IMR-90 (cell line): Measurements from ENCODE around the gene IL16. TPM values are rescaled to one million over a fixed set of nuclear protein-coding genes. Genes with fewer than 3 reads are reported as not detected.

Source experiments
- ATAC-seq: fragments of 200-7000 bp; cut with Tn5 transposase; 2 replicates; pipeline ENCODE4 v1.9.1; 2020; ENCODE audit warnings: low read depth, mild to moderate bottlenecking, moderate library complexity
- BruUV-seq: library from RNA; stranded (reverse); fragments of 400-500 nt; replicated peaks from 2 replicates; lab custom pipeline; 2021; lab: Mats Ljungman, UMichigan
- CTCF ChIA-PET: fragments of 300-600 bp; formaldehyde crosslinking; extraction: SDS; loops from one replicate; lab custom pipeline; 2021; ENCODE audit warnings: antibody characterized with exemption; lab: Yijun Ruan, JAX
- POLR2A ChIA-PET: fragments of 300-600 bp; sonication (Branson Sonifier 250); formaldehyde crosslinking; loops from one replicate; lab custom pipeline; 2022; ENCODE audit warnings: antibody characterized with exemption; ENCODE audit not compliant: unreplicated experiment; lab: Charles Lee
- DNase-seq: peaks from one replicate; pipeline ENCODE4 v3.0.0; 2013
- H2AFZ ChIP-seq: replicated peaks from 2 replicates; pipeline ENCODE3; 2013; ENCODE audit warnings: low read length, mild to moderate bottlenecking; ENCODE audit not compliant: poor library complexity
- H2AK5ac ChIP-seq: 2 replicates; pipeline ENCODE4 v1.6.1; 2013; ENCODE audit warnings: low read depth, low read length, inconsistent platforms
- H2AK9ac ChIP-seq: replicated peaks from 2 replicates; pipeline ENCODE3; 2013; ENCODE audit warnings: mild to moderate bottlenecking, low read depth, low read length, moderate library complexity; ENCODE audit not compliant: poor library complexity
- H2BK120ac ChIP-seq: 2 replicates; pipeline ENCODE4 v1.6.1; 2013; ENCODE audit warnings: low read depth, low read length, inconsistent platforms
- H2BK15ac ChIP-seq: 3 replicates; pipeline ENCODE4 v1.6.1; 2013; ENCODE audit warnings: low read depth, low read length, inconsistent platforms
- H2BK20ac ChIP-seq: 2 replicates; pipeline ENCODE4 v1.6.1; 2013; ENCODE audit warnings: low read depth, mild to moderate bottlenecking, inconsistent platforms, low read length, moderate library complexity
- H2BK5ac ChIP-seq: 2 replicates; pipeline ENCODE4 v1.6.1; 2013; ENCODE audit warnings: mild to moderate bottlenecking, low read depth, low read length, inconsistent platforms; ENCODE audit not compliant: poor library complexity, severe bottlenecking
- H3K14ac ChIP-seq: replicated peaks from 2 replicates; pipeline ENCODE4 v1.6.1; 2013; ENCODE audit warnings: low read depth, low read length, inconsistent platforms
- H3K18ac ChIP-seq: 2 replicates; pipeline ENCODE4 v1.6.1; 2013; ENCODE audit warnings: low read depth, low read length, control low read depth
- H3K23ac ChIP-seq: 2 replicates; pipeline ENCODE4 v1.6.1; 2013; ENCODE audit warnings: low read depth, low read length, inconsistent platforms
- H3K27ac ChIP-seq: 2 replicates; pipeline ENCODE4 v1.5.1; 2013; ENCODE audit warnings: mild to moderate bottlenecking, control low read depth, low read length; ENCODE audit not compliant: insufficient read depth
- H3K27me3 ChIP-seq: 2 replicates; pipeline ENCODE4 v1.6.1; 2013; ENCODE audit warnings: low read length; ENCODE audit not compliant: control insufficient read depth, insufficient read depth
- H3K36me3 ChIP-seq: 2 replicates; pipeline ENCODE4 v1.6.1; 2013; ENCODE audit warnings: low read length, mixed read lengths; ENCODE audit not compliant: control insufficient read depth, insufficient read depth
- H3K4ac ChIP-seq: 2 replicates; pipeline ENCODE4 v1.6.1; 2013; ENCODE audit warnings: low read depth, low read length, inconsistent platforms
- H3K4me1 ChIP-seq: 2 replicates; pipeline ENCODE4 v1.6.1; 2013; ENCODE audit warnings: low read length, mixed read lengths; ENCODE audit not compliant: control insufficient read depth, insufficient read depth
- H3K4me2 ChIP-seq: 2 replicates; pipeline ENCODE4 v1.6.1; 2013; ENCODE audit warnings: low read depth, mild to moderate bottlenecking, control low read depth, low read length, moderate library complexity
- H3K4me3 ChIP-seq: 2 replicates; pipeline ENCODE4 v1.5.1; 2013; ENCODE audit warnings: low read depth, mild to moderate bottlenecking, control low read depth, low read length, moderate library complexity; ENCODE audit not compliant: insufficient read depth
- H3K56ac ChIP-seq: 2 replicates; pipeline ENCODE4 v1.6.1; 2013; ENCODE audit warnings: low read length, inconsistent platforms; ENCODE audit not compliant: insufficient read depth; ENCODE audit errors: extremely low read depth
- H3K79me1 ChIP-seq, 2 experiments: 2 replicates each; pipeline ENCODE4 v1.6.1; 2013; ENCODE audit warnings: low read length in 2 of 2, inconsistent platforms in 1 of 2, low read depth in 1 of 2
- H3K9ac ChIP-seq: 2 replicates; pipeline ENCODE4 v1.6.1; 2013; ENCODE audit warnings: low read depth, low read length, control low read depth
- H3K9me1 ChIP-seq: 2 replicates; pipeline ENCODE4 v1.6.1; 2013; ENCODE audit warnings: low read length, inconsistent platforms; ENCODE audit not compliant: insufficient read depth
- H3K9me3 ChIP-seq: 2 replicates; pipeline ENCODE4 v1.6.1; 2013; ENCODE audit warnings: low read length; ENCODE audit not compliant: control insufficient read depth, insufficient read depth
- H4K20me1 ChIP-seq: 2 replicates; pipeline ENCODE4 v1.6.1; 2013; ENCODE audit warnings: low read length, inconsistent platforms; ENCODE audit not compliant: insufficient read depth
- H4K5ac ChIP-seq: 2 replicates; pipeline ENCODE4 v1.6.1; 2013; ENCODE audit warnings: mild to moderate bottlenecking, low read depth, low read length, control low read depth
- H4K8ac ChIP-seq, 2 experiments: 2 replicates each; pipeline ENCODE4 v1.6.1; 2013; ENCODE audit warnings: low read depth in 2 of 2, low read length in 2 of 2, control low read depth in 1 of 2, inconsistent platforms in 1 of 2
- H4K91ac ChIP-seq: 2 replicates; pipeline ENCODE4 v1.6.1; 2013; ENCODE audit warnings: low read depth, low read length, inconsistent platforms; ENCODE audit not compliant: insufficient read depth
- BHLHE40 ChIP-seq: fragments of 150-350 bp; IDR thresholded peaks from 2 replicates; pipeline ENCODE4 v1.6.1; 2016; ENCODE audit warnings: mild to moderate bottlenecking, low read depth, low read length
- CEBPB ChIP-seq: IDR thresholded peaks from 2 replicates; pipeline ENCODE4 v1.6.1; 2012; ENCODE audit warnings: low read depth, low read length, improper control_type of control experiment
- CHD1 ChIP-seq: IDR thresholded peaks from 2 replicates; pipeline ENCODE4 v1.6.1; 2012; ENCODE audit warnings: low read depth, low read length, improper control_type of control experiment
- CTCF ChIP-seq: conservative IDR thresholded peaks from 2 replicates; pipeline ENCODE4 v1.5.1; 2012; ENCODE audit warnings: mild to moderate bottlenecking, low read depth, low read length, improper control_type of control experiment
- ELK1 ChIP-seq: fragments of 150-350 bp; IDR thresholded peaks from 2 replicates; pipeline ENCODE4 v1.6.1; 2016; ENCODE audit warnings: low read depth, mild to moderate bottlenecking, low read length, moderate library complexity, borderline replicate concordance
- FOS ChIP-seq: fragments of 150-350 bp; IDR thresholded peaks from 2 replicates; pipeline ENCODE4 v1.6.1; 2016; ENCODE audit warnings: low read depth, low read length
- MAZ ChIP-seq: IDR thresholded peaks from 2 replicates; pipeline ENCODE4 v1.6.1; 2012; ENCODE audit warnings: low read depth, mild to moderate bottlenecking, low read length, improper control_type of control experiment, moderate library complexity, borderline replicate concordance
- MXI1 ChIP-seq: IDR thresholded peaks from 2 replicates; pipeline ENCODE4 v1.6.1; 2012; ENCODE audit warnings: low read depth, mild to moderate bottlenecking, low read length, moderate library complexity, borderline replicate concordance
- NFE2L2 ChIP-seq: fragments of 150-350 bp; IDR thresholded peaks from 2 replicates; pipeline ENCODE4 v1.6.1; 2016; ENCODE audit warnings: low read depth, mild to moderate bottlenecking, low read length
- RAD21 ChIP-seq: IDR thresholded peaks from 2 replicates; pipeline ENCODE4 v1.6.1; 2012; ENCODE audit warnings: low read length, improper control_type of control experiment
- RCOR1 ChIP-seq: IDR thresholded peaks from 2 replicates; pipeline ENCODE4 v1.6.1; 2012; ENCODE audit warnings: mild to moderate bottlenecking, low read length, improper control_type of control experiment; ENCODE audit not compliant: insufficient replicate concordance
- RFX5 ChIP-seq: IDR thresholded peaks from 2 replicates; pipeline ENCODE4 v1.8.0; 2012; ENCODE audit warnings: low read depth, mild to moderate bottlenecking, low read length, moderate library complexity
- SMC3 ChIP-seq: fragments of 150-350 bp; IDR thresholded peaks from 2 replicates; pipeline ENCODE4 v1.6.1; 2016; ENCODE audit warnings: low read depth, mild to moderate bottlenecking, antibody characterized with exemption, low read length, moderate library complexity
- USF2 ChIP-seq: fragments of 150-350 bp; IDR thresholded peaks from 2 replicates; pipeline ENCODE4 v1.6.1; 2017; ENCODE audit warnings: mild to moderate bottlenecking, antibody characterized with exemption, low read length, low read depth
- WGBS, 2 experiments: methylation state at CpG; one replicate each; pipeline versions ENCODE4 v1.1.5 to v1.1.7; 2013; ENCODE audit warnings: missing lambda C conversion rate in 2 of 2; ENCODE audit not compliant: insufficient read length in 1 of 2; ENCODE audit errors: extremely low coverage in 2 of 2; 5-methylcytosine and 5-hydroxymethylcytosine counted together
- dilution Hi-C: fragments of 300-500 bp; cut with HindIII; formaldehyde crosslinking; loops from one replicate; pipeline ENCODE4 v1.14.3; 2018; ENCODE audit warnings: low sequenced_read_pairs; ENCODE audit not compliant: unreplicated experiment
- in situ Hi-C: fragments of 300-500 bp; cut with MboI; formaldehyde crosslinking; loops from 3 replicates; pipeline ENCODE4 v1.14.3; 2019; ENCODE audit warnings: low sequenced_read_pairs, inconsistent platforms, mixed read lengths
- intact Hi-C: fragments of 100-400 bp; cut with micrococcal nuclease; formaldehyde crosslinking; loops from 2 replicates; pipeline ENCODE4 v1.10.0; 2022
- polyA plus RNA-seq, 3 experiments: library from polyadenylated mRNA; depleted of rRNA; stranded (reverse); fragments of >200 nt; gene quantifications; 2 replicates each; pipeline ENCODE4 v1.2.3, GENCODE V29; 2012; ENCODE audit warnings: low replicate concordance in 1 of 3
- total RNA-seq: library from RNA; depleted of rRNA; stranded (reverse); fragments of >200 nt; gene quantifications from 2 replicates; pipeline ENCODE4 v1.2.3, GENCODE V29; 2012

Gene IL16
- total and polyA plus RNA-seq, 2 of the 4 experiments (the other 2 are of a cell fraction) = 0.18 to 0.27 TPM

- DNase-seq = no peak
- Histone ChIP-seq H3K4me1 (peaks cover 2% of the 10 kb centered on the region; the same call in 1 of the 2 replicates), H2BK120ac (no peak overlapping the region), H2BK15ac (no peak overlapping the region), H3K27me3 (no peaks in the 10 kb centered on the region), H4K8ac (no peak overlapping the region), H3K9me3 (peaks cover 3% of the 10 kb centered on the region; the same call in 1 of the 2 replicates), H3K27ac (no peak overlapping the region), H3K23ac (no peak overlapping the region), H4K5ac (no peak overlapping the region), H3K4me2 (no peak overlapping the region), H3K79me1 (no peaks in the 10 kb centered on the region), H3K14ac (no peak overlapping the region), H3K18ac (no peak overlapping the region), H4K91ac (no peak overlapping the region), H3K4ac (no peak overlapping the region), H3K9me1 (no peaks in the 10 kb centered on the region), H3K56ac (no peak overlapping the region), H2AK5ac (no peak overlapping the region), H2BK20ac (no peak overlapping the region), H3K36me3 (peaks cover 21% of the 10 kb centered on the region; the same call in 1 of the 2 replicates), H4K20me1 (no peaks in the 10 kb centered on the region), H3K4me3 (no peak overlapping the region), H2BK5ac (no peak overlapping the region), H3K9ac (no peak overlapping the region), H2AK9ac (no peak overlapping the region), H2AFZ (no peak overlapping the region)
- ChIA-PET CTCF (interaction anchor here (3.0 kb wide), 1 partner anchor 14 kb away, joined by 13 read pairs; no protein-coding TSS in a partner anchor), POLR2A (no interaction called here)
- no peak for ATAC-seq
- in situ Hi-C loops (loop anchor here (5.0 kb wide), 1 partner anchor 122 kb away; no protein-coding TSS in a partner anchor), dilution Hi-C loops (no loop called here), intact Hi-C loops (no loop called here)
- WGBS, 2 experiments = 96% methylated on average over 3 of the region's 12 CpGs; no CpG with 5 or more reads in 1 of the 2 experiments
- BruUV-seq = no TSS peak
- no peak for TF ChIP-seq MXI1
- TF ChIP-seq NFE2L2 = no peak
- no peak for TF ChIP-seq RFX5
- TF ChIP-seq RAD21 = no peak
- no peak for TF ChIP-seq BHLHE40
- no peak for TF ChIP-seq SMC3
- no peak for TF ChIP-seq CHD1
- no peak for TF ChIP-seq CEBPB
- TF ChIP-seq FOS = no peak
- no peak for TF ChIP-seq ELK1
- no peak for TF ChIP-seq CTCF
- TF ChIP-seq RCOR1 = no peak
- no peak for TF ChIP-seq MAZ
- no peak for TF ChIP-seq USF2
Measured at GRCh38 chr15:81279621-81280485, 83.2 kb downstream of the IL16 start.
